K562 (cell line): ENCODE data around the gene EVL.

Source experiments
- EZH2 ChIP-seq: IDR thresholded peaks from 2 replicates; pipeline ENCODE4 v1.6.1; 2012; ENCODE audit warnings: low read depth, mild to moderate bottlenecking, inconsistent platforms, low read length, borderline replicate concordance
- FOSL1 ChIP-seq: fragments of 200-800 bp; sonication (Bioruptor generic); conservative IDR thresholded peaks from 2 replicates; pipeline ENCODE4 v1.6.1; 2016; ENCODE audit warnings: missing genetic modification characterization, missing compliant biosample characterization
- POLR2AphosphoS5 ChIP-seq: IDR thresholded peaks from 2 replicates; pipeline ENCODE4 v1.6.1; 2011; ENCODE audit warnings: mild to moderate bottlenecking, low read depth, low read length, moderate library complexity; ENCODE audit not compliant: control insufficient read depth, insufficient read depth
- ZNF717 ChIP-seq: fragments of 250-450 bp; sonication (Bioruptor Pico); IDR thresholded peaks from 2 replicates; pipeline ENCODE4 v1.5.0; 2021
- TF ChIP-seq, protein P1 (sequence below), 3 experiments: IDR thresholded peaks in 2 of 3; conservative IDR thresholded peaks in 1 of 3; 2 replicates each; pipeline ENCODE4 v1.5.1; 2011 to 2012; ENCODE audit warnings: low read length in 3 of 3, mild to moderate bottlenecking in 3 of 3, control low read depth in 2 of 3, improper control_type of control experiment in 1 of 3, inconsistent platforms in 1 of 3, low read depth in 1 of 3, mixed read lengths in 1 of 3, moderate library complexity in 1 of 3; ENCODE audit not compliant: insufficient read depth in 2 of 3

DNA sequence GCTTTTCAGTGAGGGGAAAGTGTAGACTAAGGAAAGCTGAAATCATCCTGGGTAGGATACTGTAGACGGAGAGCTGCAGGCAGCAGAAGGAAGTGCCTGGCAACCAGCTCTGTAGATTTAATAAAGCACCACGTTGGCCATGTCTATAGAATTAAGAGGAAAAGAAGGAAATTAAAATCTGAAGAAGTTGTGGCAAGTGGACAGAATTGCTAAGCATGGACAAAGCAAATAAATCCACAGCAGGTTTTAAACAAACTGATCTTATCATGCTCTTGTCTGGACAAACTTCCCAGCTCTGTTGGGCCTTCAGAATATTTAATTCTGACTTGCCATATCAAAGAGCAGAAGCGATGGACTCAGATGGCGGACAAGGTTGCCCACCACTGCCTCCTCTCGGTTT is 27.2 kb upstream of the EVL start:
- TF ChIP-seq POLR2AphosphoS5 (no peak), FOSL1 (tag) (no peak), ZNF717 (CRISPR knock-in tag) (no peak), EZH2 (no peak)
- TF ChIP-seq, protein P1, sequence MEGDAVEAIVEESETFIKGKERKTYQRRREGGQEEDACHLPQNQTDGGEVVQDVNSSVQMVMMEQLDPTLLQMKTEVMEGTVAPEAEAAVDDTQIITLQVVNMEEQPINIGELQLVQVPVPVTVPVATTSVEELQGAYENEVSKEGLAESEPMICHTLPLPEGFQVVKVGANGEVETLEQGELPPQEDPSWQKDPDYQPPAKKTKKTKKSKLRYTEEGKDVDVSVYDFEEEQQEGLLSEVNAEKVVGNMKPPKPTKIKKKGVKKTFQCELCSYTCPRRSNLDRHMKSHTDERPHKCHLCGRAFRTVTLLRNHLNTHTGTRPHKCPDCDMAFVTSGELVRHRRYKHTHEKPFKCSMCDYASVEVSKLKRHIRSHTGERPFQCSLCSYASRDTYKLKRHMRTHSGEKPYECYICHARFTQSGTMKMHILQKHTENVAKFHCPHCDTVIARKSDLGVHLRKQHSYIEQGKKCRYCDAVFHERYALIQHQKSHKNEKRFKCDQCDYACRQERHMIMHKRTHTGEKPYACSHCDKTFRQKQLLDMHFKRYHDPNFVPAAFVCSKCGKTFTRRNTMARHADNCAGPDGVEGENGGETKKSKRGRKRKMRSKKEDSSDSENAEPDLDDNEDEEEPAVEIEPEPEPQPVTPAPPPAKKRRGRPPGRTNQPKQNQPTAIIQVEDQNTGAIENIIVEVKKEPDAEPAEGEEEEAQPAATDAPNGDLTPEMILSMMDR (IDR thresholded peaks at IDR 0.05 in 2 of 3, conservative IDR thresholded peaks at IDR 0.05 in 1 of 3; ENCODE audit: insufficient read depth in 2 of 3, low read depth in 1 of 3, low read length in 3 of 3), result no peak
